CD4-positive, alpha-beta T cell treated with Interleukin-12 subunit alpha and Interleukin-12 subunit beta, for 1 hour (primary cell): ENCODE results near the gene CSF1.
"Not testable (repeated sequence)": the region's sequence is repeated elsewhere in the genome, so short reads cannot be mapped to it uniquely, and the experiment has no call there.

Experiments used
- DNase-seq: peaks from one replicate; pipeline ENCODE4 v3.0.0-alpha.2; 2020

Gene CSF1, protein sequence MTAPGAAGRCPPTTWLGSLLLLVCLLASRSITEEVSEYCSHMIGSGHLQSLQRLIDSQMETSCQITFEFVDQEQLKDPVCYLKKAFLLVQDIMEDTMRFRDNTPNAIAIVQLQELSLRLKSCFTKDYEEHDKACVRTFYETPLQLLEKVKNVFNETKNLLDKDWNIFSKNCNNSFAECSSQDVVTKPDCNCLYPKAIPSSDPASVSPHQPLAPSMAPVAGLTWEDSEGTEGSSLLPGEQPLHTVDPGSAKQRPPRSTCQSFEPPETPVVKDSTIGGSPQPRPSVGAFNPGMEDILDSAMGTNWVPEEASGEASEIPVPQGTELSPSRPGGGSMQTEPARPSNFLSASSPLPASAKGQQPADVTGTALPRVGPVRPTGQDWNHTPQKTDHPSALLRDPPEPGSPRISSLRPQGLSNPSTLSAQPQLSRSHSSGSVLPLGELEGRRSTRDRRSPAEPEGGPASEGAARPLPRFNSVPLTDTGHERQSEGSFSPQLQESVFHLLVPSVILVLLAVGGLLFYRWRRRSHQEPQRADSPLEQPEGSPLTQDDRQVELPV

DNA sequence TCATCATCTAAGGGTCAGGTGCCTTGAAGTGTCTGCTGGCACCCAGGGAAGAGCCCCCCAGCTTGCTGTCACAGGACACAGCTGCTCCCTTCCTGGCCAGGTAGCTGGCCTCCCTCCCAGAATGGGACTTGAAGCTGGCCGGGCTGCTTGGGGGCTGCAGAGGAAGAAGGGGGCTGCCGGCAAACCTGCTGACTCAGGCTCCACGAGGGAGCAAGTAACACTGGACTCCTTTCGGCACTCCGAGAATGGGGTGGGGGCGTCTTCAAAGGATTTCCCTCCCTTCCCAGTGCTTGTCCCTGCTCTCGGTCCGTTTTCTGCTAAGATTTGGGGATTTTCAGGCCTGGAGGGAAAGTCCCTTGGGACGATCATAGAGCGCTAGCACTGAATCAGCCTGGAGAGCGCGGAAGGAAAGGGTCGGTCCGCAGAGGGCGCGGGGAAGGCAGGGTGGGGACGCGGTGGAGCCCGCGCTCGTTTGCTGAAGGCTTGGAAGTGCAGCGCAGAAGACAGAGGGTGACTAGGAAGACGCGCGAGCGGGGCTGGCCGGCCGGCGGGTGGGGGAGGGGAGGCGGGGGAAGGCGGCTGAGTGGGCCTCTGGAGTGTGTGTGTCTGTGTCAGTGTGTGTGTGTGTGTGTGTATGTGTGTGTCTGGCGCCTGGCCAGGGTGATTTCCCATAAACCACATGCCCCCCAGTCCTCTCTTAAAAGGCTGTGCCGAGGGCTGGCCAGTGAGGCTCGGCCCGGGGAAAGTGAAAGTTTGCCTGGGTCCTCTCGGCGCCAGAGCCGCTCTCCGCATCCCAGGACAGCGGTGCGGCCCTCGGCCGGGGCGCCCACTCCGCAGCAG lies at the start of gene CSF1:
CSF1 (plus strand) TSS at position 727 of the 840 bp plus-strand sequence. CDS start 175 bp downstream, outside the sequence.
- peak; percentile 84 for DNase-seq

DNA sequence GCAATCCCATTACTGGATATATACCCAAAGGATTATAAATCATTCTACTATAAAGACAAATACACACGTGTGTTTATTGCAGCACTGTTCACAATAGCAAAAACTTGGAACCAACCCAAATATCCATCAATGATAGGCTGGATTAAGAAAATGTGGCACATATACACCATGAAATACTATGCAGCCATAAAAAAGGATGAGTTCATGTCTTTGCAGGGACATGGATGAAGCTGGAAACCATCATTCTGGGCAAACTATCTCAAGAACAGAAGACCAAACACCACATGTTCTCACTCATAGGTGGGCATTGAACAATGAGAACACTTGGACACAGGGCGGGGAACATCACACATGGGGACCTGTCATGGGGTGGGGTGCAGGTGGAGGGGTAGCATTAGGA lies 49.0 kb upstream of the CSF1 start:
- DNase-seq: not testable (repeated sequence)

DNA sequence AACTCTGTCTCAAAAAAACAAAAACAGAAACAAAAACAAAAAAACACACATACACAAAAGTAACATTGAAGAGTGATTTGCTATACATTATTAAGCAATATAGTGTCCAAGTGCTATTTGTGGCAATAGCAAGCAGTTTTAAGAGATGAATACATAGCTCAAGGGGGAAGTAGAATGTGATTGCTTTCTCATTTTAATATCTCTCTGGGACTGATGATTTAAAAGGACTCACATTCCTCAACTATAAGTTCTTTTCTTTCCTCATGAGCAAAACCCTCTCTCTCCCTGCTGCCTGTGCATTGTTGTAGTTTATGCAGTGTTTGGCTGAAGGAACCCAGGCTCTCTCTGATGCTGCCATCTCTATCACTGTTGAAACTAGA lies 47.0 kb upstream of the CSF1 start:
- DNase-seq: no peak

DNA sequence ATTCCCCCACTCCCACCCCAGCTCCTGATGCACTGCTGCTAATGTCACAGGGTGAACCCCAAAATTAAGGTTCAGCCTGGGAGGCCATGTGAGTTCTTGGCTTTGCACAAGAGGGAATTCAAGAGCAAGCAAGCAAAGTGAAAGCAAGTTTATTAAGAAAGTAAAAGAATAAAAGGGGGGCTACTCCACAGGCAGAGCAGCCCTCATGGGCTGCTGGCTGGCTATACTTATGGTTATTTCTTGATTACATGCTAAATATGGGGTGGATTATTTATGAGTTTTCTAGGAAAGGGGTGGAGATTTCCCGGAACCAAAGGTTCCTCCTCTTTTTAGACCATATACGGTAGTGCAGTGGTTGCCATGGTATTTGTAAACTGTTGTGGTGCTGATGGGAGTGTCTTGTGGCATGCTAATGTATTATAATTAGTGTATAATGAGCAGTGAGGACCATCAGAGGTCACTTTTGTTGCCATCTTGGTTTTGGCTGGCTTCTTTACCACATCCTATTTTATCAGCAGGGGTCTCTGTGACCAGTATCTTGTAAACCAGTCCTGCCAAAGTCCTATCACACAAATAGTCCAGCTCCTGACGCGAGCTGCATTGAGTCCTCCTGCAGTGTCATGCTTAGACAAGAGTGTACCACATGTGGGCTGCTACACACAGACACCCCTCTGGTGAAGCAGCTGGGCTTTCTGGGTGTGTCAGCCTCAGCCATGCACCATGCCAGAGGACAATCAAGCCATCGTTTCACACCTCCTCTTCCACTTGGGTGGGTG lies 46.4 kb upstream of the CSF1 start:
- DNase-seq: peak; percentile 15

DNA sequence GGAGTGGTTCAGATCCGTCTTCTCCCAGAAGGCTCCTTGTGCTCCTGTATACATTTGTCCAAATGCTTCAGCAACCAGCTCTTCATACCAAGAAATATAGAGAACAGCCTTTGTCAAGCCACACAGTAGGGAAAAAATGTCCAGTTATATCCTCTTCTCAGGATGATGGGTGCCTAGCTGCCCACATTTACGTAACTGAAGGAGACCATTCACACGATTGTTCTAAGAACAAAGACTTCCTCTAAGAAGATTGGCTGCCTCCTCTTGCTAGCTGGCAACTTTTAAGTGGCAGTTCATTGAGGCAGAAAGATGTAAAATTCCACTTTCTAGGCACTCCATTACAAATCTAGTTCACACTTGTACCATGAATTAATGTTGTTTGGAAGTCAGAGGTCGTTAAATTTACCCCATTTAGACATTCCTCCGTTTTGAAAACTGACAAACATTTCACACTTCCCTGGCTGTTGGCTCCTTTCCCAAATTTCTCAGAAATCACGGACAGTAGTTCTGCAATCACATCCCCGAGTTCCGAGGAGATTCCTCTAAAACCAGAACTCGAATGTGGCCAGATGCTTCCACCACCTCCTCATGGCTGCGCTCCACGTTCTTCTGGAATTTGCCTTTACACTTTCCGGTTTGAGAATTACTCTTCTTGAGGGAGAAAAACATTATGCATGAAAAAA lies 45.6 kb upstream of the CSF1 start:
- DNase-seq: no peak

DNA sequence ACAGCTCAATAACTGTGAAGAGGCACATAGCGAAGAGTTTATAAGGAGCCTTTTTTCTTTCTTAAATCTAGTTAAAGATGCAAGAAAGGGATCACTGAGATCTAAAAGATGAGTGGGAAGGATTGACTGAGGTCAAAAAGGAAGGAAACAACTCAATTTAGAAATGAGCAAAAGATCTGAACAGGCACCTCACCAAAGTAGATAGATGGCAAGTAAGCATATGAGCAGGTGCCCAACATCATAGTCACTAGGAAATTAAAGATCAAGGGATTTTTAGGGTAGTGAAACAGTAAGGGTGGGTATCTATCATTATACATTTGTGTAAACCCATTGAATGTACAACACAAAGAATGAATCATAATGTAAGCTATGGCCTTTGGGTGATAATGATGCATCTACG lies 44.6 kb upstream of the CSF1 start:
- no peak for DNase-seq

DNA sequence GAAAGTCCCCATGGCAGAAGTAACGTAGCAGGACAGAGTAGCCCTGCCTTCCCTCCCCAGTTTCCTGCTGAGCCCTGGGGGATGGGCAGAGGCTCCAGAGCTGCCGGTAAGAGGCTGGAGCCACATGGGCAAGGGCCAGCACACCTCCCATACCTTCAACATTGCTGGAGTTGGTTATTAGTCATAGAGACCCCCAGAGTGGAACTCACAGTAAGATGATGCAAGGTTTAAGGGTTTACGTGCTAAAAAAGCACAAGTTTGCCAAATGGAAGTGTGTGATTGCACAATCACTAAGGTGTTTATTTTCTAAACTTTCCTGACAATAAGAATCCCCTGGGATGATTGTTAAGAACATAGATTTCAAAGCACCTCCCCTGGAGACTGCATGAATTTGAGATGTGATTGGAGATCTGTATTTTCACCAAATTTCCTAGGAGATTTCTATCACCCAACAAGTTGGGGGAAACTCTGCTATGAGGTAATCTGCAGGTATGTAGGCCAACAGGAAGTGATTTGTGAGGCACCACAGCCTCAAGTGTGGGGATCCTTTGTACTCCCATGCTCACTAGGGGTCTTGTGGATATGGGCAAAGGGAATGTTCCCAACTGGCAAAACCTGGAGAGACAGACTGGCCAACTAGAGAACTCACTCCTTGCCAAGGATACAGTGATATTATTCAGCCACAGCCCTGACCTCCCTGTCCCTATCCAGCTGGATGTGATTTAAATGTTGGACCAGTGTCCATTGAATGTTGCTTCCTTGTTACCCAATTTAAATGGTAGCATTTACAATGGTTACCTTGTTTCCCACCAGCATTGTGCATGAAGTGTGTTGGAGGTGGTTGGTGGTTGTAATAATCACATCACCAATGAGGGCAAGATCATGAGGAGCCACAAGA lies 37.1 kb upstream of the CSF1 start:
- peak; percentile 21 for DNase-seq

DNA sequence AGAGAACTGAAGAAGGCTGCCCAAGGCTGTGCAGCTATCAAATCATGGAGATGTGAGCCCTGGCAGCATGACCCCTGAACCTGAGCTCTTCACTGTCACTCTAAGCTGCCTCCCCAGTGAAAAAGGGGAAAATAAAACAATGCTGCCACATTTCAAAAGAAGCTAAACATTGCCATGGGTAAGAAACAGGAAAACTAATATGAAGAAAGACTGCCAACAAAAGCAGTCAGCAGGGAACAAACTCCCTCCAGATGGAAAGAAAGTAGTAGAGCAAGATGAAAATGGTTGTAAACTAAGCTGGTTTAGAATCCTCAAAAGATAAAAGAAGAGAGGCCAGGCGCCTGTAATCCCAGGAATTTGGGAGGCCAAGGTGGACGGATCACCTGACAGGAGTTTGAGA lies 36.2 kb upstream of the CSF1 start:
- no peak for DNase-seq

DNA sequence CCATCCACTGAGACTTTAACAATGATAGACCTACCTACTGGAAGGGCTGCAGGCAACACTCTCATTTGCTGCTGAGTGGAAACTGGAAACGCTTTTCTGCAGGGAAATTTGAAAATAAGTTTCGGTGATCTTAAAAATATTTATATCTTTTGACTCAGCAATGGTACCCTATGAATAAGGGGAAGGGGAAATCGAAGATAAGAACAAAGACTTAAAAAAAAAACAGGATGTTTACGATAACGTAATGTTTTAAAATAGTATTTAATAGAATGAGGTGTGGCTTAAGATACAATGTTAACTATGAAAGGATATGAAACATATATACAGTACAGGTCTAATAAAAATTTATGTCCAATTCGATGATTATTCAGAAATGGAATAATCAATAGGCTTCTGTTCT lies 34.8 kb upstream of the CSF1 start:
- DNase-seq: no peak

DNA sequence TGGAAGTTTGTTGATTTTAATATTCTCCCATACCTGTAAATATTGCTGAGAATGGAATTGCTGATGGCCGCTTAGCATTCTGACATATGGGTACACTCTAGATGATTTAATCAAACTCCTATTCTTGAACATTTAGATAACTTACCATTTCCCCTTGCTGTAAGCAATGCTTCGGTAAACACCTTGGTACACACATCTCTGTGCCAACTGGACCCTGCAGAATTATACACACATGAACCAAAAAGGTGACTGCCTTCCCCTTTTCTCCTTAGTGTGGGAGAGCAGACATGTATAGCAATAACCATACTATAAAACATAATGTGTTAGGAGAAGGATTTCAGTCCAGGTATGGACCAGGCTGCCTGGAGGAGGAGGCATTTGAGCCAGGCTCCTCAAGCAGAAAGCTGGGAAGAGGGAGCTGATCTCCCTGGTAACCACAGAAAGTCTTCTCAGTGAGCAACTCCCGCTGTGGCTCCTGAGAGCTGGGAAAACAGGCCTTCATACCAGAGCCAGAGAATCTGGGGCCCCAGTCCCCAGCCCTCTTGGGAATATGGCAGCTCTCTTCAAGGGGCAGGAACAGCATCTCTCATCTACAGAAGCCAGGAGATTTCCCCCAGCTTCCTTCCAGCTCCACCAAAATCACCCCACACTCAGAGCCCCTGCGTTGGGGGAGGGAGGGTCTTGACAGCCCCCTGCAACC lies 33.9 kb upstream of the CSF1 start:
- no peak for DNase-seq

DNA sequence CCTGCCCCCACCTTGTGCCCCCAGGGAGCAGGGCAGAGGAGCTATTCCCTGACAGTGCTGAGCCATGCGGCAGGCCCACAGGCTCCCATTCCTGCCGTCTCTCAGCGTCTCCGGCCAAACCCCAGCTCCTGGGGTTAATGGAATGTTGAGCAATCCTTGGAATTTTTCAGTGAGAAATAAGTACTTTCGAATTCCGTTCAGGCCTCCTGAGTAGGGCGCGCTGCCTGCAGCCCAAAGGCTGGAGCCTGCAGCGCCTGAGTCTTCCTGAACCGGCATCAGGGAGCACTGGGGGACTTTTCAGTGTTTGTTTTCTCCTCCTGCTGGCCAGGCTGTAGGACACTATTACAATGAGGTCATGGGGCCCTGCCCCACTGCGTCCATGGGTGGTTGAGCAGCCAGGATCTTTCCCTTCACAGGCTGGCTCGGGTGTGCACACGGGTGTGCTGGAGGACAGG lies 33.3 kb upstream of the CSF1 start:
- no peak for DNase-seq

DNA sequence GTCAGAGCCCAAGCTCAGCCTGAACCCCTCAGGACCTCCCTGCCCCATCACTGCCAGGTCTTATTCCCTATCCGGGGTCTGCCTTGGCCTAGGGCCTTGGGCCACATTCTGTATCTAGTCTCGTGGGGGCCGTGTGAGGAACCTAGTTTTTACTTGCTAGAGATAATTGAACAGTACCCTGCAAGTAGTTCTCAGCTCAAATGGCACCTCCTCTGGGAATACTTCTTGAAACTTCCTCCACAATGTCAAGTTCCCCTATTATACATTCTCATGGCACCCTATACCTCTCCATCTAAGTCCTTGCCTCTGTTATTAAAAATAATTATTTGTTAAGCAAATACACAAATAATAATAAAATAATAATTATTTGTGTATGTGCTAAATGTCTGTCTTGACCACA lies 32.9 kb upstream of the CSF1 start:
- no peak for DNase-seq

DNA sequence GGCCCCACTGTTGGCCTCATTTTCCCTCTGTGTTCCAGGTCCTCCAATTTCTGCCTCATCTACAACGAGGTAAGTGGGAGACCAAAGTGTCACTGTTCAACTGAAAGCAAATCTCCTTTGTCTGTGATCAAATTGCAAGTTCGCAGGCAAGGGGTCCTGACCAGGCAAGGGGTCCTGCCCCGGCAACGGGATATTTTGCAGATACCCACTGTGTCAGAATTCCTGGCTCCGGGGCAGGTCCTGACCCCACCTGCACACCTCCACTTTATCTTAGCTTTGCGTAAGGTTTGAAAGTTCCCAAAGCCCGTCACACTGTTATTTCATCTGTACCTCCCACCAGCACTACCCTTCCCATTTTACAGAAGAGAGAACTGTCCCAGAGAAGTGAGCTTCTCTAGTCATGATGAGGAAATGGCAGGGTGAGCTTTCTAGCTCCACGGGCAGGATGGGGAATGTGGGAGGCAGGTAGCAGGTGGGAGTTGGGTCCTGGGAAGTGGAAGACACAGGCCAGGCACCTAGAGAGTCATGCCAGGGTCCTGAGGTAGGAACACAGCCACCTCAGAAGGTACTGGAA lies 32.0 kb upstream of the CSF1 start:
- no peak for DNase-seq

DNA sequence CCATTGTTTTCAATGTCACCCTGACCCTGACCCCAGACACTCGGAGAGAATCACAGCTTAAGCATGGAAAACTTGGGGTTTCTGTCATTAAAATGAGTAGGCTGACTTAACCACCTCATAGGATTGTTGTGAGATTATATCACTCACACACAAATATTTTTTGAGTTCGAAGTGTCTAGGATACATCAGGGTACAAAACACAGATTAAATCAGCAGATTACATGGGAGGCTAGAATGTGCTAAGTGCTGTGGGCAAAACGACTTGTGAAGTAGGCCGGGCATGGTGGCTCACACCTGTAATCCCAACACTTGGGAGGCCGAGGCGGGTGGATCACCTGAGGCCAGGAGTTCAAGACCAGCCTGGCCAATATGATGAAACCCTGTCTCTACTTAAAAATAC lies 31.3 kb upstream of the CSF1 start:
- not testable (repeated sequence) for DNase-seq

DNA sequence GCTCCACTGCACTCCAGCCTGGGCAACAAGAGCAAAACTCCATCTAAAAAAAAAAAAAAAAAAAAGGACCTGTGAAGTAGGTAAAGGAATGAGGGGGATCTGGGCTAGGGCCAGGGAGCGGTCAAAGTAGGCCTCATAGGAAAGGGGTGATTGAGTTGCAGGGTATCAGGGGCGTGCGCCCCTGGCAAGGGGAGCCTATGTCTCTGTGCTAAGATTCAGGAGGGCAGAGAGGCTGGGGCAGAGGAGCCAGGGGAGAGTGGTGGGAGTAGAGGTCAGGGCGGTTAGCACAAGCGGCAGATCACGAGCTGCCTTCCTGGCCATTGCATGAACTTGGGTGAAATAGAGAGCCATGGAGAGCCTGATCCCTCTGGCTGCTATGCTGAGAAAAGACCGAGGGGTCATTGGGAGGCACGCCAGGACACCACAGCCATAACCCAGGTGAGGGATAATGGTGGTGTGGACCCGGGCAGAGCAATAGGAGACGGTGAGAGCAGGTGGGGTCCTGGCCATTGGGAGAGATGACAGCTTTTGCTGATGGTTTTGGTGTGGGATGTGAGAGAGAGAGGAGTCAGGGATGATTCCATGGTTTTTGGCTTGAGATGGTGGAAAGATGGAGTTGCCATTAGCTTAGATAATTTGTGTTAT lies 30.6 kb upstream of the CSF1 start:
- DNase-seq: no peak

DNA sequence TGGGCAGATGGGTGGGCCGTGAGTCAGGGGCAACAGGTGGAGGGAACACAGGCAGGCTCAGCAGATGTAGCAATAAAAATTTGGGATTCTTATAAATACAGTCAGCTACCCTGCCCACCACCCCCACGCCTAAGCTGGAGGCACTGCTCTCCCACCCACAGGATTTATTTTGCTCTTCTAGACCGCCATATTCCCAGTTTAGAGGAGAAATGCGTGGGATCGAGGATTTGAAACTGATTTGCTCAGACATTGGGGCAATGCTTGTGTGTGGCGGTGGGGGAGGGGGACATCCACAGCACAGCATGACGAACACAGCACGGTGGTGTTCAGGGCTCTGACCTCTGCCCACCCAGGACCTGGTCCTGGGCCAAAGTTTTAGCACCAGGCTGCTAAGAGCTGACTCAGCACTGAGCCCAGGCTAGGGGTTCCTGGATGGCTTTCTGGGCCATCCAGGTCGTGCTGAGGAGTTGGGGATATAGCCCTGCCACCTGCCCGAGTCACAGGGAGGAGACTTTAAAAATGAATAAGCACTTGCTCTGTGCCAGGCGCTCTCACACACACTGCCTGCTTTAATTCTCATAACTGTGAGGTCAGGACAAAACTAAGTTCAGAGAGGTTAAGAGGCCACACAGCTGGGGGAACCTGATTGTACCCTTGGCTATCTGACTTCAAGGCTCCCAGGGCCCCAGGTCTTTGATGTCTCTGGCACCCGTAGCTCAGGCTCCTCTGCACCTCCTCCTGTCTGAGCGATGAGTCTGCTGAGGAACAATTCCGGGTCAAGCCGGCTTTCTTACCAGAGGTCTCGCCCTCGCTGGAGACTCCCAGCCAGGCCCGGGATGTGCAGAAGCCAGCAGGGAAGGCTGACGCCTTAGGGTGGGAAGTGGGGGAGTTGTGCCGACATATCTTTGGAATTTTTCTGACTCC lies 29.4 kb upstream of the CSF1 start:
- no peak for DNase-seq

DNA sequence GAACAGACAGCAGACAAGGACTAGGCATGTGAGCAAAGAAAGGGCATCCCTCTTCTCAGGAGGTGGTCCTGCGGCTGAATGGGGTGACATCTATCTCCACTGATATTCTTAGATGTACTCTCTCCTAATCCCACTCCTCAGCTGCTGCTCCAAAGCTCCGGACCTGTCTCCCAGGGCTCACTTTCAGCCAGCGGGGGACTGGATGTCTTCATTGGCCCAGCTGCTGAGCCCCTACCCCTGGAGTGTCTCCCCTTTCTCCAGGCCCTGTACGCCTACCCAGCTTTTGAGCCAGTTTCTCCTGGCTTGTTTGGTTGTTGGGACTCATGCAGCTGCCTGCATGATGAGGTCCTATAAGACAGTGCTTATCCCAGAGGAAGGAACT lies 28.8 kb upstream of the CSF1 start:
- DNase-seq: no peak
